GM12878 (cell line): Measurements from ENCODE around the gene EFNB2. TPM values are rescaled to one million over a fixed set of nuclear protein-coding genes. Genes with fewer than 3 reads are reported as not detected.

Source experiments
- ATAC-seq: fragments of 200-7000 bp; cut with Tn5 transposase; 3 replicates; pipeline ENCODE4 v1.9.1; 2020; ENCODE audit warnings: mild to moderate bottlenecking, moderate library complexity
- BruUV-seq: library from RNA; stranded (reverse); fragments of 400-500 nt; replicated peaks from 2 replicates; lab custom pipeline; 2021; lab: Mats Ljungman, UMichigan
- CTCF ChIA-PET: fragments of 300-600 bp; sonication (Branson Sonifier 250); formaldehyde crosslinking; extraction: SDS; loops from one replicate; lab custom pipeline; 2021; ENCODE audit warnings: inconsistent platforms; lab: Yijun Ruan, JAX
- POLR2A ChIA-PET: fragments of 350-600 bp; formaldehyde crosslinking; extraction: SDS; loops from one replicate; lab custom pipeline; 2021; ENCODE audit warnings: inconsistent platforms; lab: Charles Lee
- RAD21 ChIA-PET: fragments of 300-600 bp; sonication (Branson Sonifier 250); formaldehyde crosslinking; loops from one replicate; lab custom pipeline; 2023; ENCODE audit warnings: antibody characterized with exemption; ENCODE audit not compliant: unreplicated experiment; lab: Charles Lee
- SMC1A ChIA-PET: fragments of 300-600 bp; sonication (Branson Sonifier 250); formaldehyde crosslinking; loops from one replicate; lab custom pipeline; 2023; ENCODE audit not compliant: unreplicated experiment, uncharacterized antibody; lab: Charles Lee
- DNase-seq: peaks from one replicate; pipeline ENCODE4 v3.0.0-alpha.2; 2011; ENCODE audit warnings: low read depth, low spot score
- FAIRE-seq: peaks from 3 replicates; lab custom pipeline; 2011; peaks lifted over from hg19 to GRCh38; lab: Jason Lieb, UNC
- H2AFZ ChIP-seq: 2 replicates; pipeline ENCODE4 v1.6.0; 2011; ENCODE audit warnings: low read depth, low read length, control low read depth; ENCODE audit not compliant: control insufficient read depth
- H3K27ac ChIP-seq: 2 replicates; pipeline ENCODE4 v1.5.1; 2011; ENCODE audit warnings: control low read depth; ENCODE audit not compliant: control insufficient read depth, insufficient read depth
- H3K27me3 ChIP-seq, 2 experiments: replicated peaks in 1 of 2; 2 replicates each; pipeline versions ENCODE4 v1.6.0 to v1.6.1; 2011; ENCODE audit warnings: low read length in 1 of 2; ENCODE audit not compliant: control insufficient read depth in 2 of 2, insufficient read depth in 2 of 2
- H3K36me3 ChIP-seq, 2 experiments: 2 replicates each; pipeline ENCODE4 v1.5.1; 2011; ENCODE audit warnings: low read length in 1 of 2; ENCODE audit not compliant: control insufficient read depth in 2 of 2, insufficient read depth in 2 of 2
- H3K4me1 ChIP-seq: 2 replicates; pipeline ENCODE4 v1.6.1; 2011; ENCODE audit warnings: mild to moderate bottlenecking, low read length, moderate library complexity, mixed read lengths; ENCODE audit not compliant: control insufficient read depth, insufficient read depth
- H3K4me2 ChIP-seq: 2 replicates; pipeline ENCODE4 v1.6.0; 2011; ENCODE audit warnings: control low read depth; ENCODE audit not compliant: control insufficient read depth, insufficient read depth
- H3K4me3 ChIP-seq: fragments of 200-600 bp; sonication (generic); 2 replicates; pipeline ENCODE4 v1.5.1; 2016
- H3K79me2 ChIP-seq: 2 replicates; pipeline ENCODE4 v1.6.0; 2011; ENCODE audit warnings: low read length; ENCODE audit not compliant: control insufficient read depth, insufficient read depth
- H3K9ac ChIP-seq: 2 replicates; pipeline ENCODE4 v1.8.0; 2011; ENCODE audit warnings: low read length, control low read depth, mixed read lengths; ENCODE audit not compliant: control insufficient read depth, insufficient read depth
- H3K9me3 ChIP-seq: replicated peaks from 3 replicates; pipeline ENCODE4 v1.5.1; 2011; ENCODE audit warnings: mild to moderate bottlenecking, low read length; ENCODE audit not compliant: control insufficient read depth, insufficient read depth
- H4K20me1 ChIP-seq: 2 replicates; pipeline ENCODE4 v1.6.0; 2011; ENCODE audit not compliant: control insufficient read depth, insufficient read depth
- BMI1 ChIP-seq: fragments of 450-650 bp; IDR thresholded peaks from 2 replicates; pipeline ENCODE4 v1.6.1; 2016; ENCODE audit warnings: mild to moderate bottlenecking, moderate library complexity, borderline replicate concordance
- BRCA1 ChIP-seq: IDR thresholded peaks from 2 replicates; pipeline ENCODE4 v1.6.1; 2011; ENCODE audit warnings: low read depth, low read length, improper control_type of control experiment
- SMARCA5 ChIP-seq: fragments of 450-650 bp; IDR thresholded peaks from 2 replicates; pipeline ENCODE4 v1.6.1; 2017; ENCODE audit warnings: mild to moderate bottlenecking
- SREBF2 ChIP-seq: IDR thresholded peaks from 2 replicates; pipeline ENCODE4 v1.6.1; 2012; ENCODE audit warnings: mild to moderate bottlenecking, low read length
- ZNF24 ChIP-seq: fragments of 450-650 bp; IDR thresholded peaks from 2 replicates; pipeline ENCODE4 v1.6.1; 2017; ENCODE audit warnings: antibody characterized with exemption, mild to moderate bottlenecking
- WGBS: methylation state at CpG from one replicate; pipeline ENCODE4 v1.1.6; 2016; ENCODE audit warnings: low lambda C conversion rate; ENCODE audit not compliant: insufficient replicate concordance, insufficient coverage; ENCODE audit errors: missing lambda C conversion rate; 5-methylcytosine and 5-hydroxymethylcytosine counted together
- in situ Hi-C: fragments of 300-500 bp; cut with MboI; formaldehyde crosslinking; loops from 9 replicates; pipeline ENCODE4 v1.14.3; 2018; ENCODE audit warnings: mixed read lengths
- intact Hi-C: fragments of 100-400 bp; cut with micrococcal nuclease; formaldehyde crosslinking; loops from one replicate; pipeline ENCODE4 v1.14.2; 2022; ENCODE audit not compliant: unreplicated experiment
- polyA plus RNA-seq, 11 experiments: library from polyadenylated mRNA; depleted of rRNA in 4 of 11; unstranded in 6 of 11; stranded (reverse) in 5 of 11; fragments of >200 nt; fragmentation: Nextera tagmentation in 4 of 11; fragmentation: Illumina TruSeq in 1 of 11; extraction: Ambion mirVana in 4 of 11; extraction: Trizol in 1 of 11; gene quantifications; 1 replicate in 1 of 11; 2 replicates in 10 of 11; pipeline versions ENCODE4 v1.2.1 to v1.2.3, GENCODE V29; 2011 to 2016; ENCODE audit warnings: inconsistent platforms in 2 of 11, missing spikeins in 2 of 11, low read depth in 1 of 11
- total RNA-seq, 4 experiments: library from RNA; depleted of rRNA in 3 of 4; stranded (reverse); fragments of >200 nt in 3 of 4; fragmentation: Illumina TruSeq in 1 of 4; extraction: Trizol in 1 of 4; gene quantifications; 2 replicates each; pipeline versions ENCODE4 v1.2.1 to v1.2.3, GENCODE V29; 2013 to 2021
- TF ChIP-seq, protein P1 (sequence below): IDR thresholded peaks from 2 replicates; pipeline ENCODE4 v1.6.1; 2012; ENCODE audit warnings: mild to moderate bottlenecking, low read depth, low read length

EFNB2 gene
- total and polyA plus RNA-seq, 10 of the 15 experiments (the other 5 are each of a cell fraction or from before 2014, with no cell fraction given): 0.12 to 1.5 (median 0.31) TPM; not detected in 1

DNA sequence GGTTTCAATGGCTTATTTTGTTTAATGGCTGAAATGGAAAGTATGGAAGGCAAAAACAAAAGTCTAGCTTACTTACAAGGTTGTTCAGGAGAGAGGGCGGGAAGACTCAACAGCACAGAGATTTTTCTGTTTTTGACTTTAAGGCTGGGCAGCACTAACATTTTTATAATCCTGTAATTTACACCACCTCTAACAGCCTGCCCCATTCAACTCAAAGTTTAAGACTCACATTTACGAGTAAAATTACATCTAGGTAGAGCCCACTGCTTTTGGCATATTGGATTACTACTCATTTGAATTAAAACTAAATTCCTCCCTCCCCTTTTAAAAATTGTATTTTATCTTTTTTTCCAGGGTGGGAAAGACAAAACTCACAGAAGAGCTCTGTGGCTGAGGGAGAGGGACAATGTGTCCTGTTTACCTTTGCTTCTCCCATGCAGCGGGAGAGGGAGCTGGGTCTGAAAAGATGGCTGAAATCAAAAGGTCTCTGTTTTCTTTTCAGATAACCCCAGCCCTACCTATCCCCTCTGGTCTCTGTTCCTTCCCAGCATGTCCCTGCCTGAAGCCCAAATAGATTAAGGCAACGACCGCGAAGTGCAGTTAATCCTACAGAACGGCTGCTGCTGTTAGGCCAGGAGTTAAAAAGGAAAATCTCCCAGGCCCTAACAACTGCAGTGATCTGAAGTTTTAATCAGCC lies 6.6 kb downstream of the EFNB2 start:
- in situ Hi-C loops (loop anchor here (25.0 kb wide), 1 partner anchor 1542 kb away; no protein-coding TSS in a partner anchor), intact Hi-C loops (no loop called here)
- no peak for FAIRE-seq
- H3K4me3 ChIP-seq: no peak overlapping the region
- DNase-seq: no peak
- H3K9me3 ChIP-seq: no peaks in the 10 kb centered on the region; the same call in 2 of the 3 replicates
- H3K4me2 ChIP-seq: no peak overlapping the region
- ATAC-seq: no peak
- no peak overlapping the region for H3K27ac ChIP-seq
- no peaks in the 10 kb centered on the region for H3K4me1 ChIP-seq
- ChIA-PET CTCF (interaction anchor here (0.8 kb wide), 1 partner anchor 9 kb away, joined by 3 read pairs; no protein-coding TSS in a partner anchor), SMC1A (interaction anchor here (1.7 kb wide), 1 partner anchor 40 kb away, joined by 3 read pairs; no protein-coding TSS in a partner anchor), RAD21 (no interaction called here), POLR2A (interaction anchor here (0.6 kb wide), 1 partner anchor 278 kb away, joined by 3 read pairs; no protein-coding TSS in a partner anchor)
- WGBS: 48% methylated on average over 7 of the region's 7 CpGs
- H3K27me3 ChIP-seq: peaks cover 2 to 12% of the 10 kb centered on the region in 2 experiments; a peak in 2 of 4 replicates
- no peak overlapping the region for H2AFZ ChIP-seq
- no peak for TF ChIP-seq BMI1
- no peak for TF ChIP-seq BRCA1
- TF ChIP-seq, protein P1, sequence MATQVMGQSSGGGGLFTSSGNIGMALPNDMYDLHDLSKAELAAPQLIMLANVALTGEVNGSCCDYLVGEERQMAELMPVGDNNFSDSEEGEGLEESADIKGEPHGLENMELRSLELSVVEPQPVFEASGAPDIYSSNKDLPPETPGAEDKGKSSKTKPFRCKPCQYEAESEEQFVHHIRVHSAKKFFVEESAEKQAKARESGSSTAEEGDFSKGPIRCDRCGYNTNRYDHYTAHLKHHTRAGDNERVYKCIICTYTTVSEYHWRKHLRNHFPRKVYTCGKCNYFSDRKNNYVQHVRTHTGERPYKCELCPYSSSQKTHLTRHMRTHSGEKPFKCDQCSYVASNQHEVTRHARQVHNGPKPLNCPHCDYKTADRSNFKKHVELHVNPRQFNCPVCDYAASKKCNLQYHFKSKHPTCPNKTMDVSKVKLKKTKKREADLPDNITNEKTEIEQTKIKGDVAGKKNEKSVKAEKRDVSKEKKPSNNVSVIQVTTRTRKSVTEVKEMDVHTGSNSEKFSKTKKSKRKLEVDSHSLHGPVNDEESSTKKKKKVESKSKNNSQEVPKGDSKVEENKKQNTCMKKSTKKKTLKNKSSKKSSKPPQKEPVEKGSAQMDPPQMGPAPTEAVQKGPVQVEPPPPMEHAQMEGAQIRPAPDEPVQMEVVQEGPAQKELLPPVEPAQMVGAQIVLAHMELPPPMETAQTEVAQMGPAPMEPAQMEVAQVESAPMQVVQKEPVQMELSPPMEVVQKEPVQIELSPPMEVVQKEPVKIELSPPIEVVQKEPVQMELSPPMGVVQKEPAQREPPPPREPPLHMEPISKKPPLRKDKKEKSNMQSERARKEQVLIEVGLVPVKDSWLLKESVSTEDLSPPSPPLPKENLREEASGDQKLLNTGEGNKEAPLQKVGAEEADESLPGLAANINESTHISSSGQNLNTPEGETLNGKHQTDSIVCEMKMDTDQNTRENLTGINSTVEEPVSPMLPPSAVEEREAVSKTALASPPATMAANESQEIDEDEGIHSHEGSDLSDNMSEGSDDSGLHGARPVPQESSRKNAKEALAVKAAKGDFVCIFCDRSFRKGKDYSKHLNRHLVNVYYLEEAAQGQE: no peak
- TF ChIP-seq ZNF24: no peak
- no peak for TF ChIP-seq SMARCA5
- no peak for TF ChIP-seq SREBF2
- H4K20me1 ChIP-seq: no peaks in the 10 kb centered on the region
- no TSS peak for BruUV-seq
- no peaks in the 10 kb centered on the region for H3K79me2 ChIP-seq
- no peak overlapping the region for H3K9ac ChIP-seq
- H3K36me3 ChIP-seq: no peaks in the 10 kb centered on the region
